Measurements from ENCODE around the gene NQO2. TPM values are rescaled to one million over a fixed set of nuclear protein-coding genes. Genes with fewer than 3 reads are reported as not detected.
A peak's percentile ranks its signal among the peaks of the same experiment; 100 is the strongest.
"Not testable (repeated sequence)": the region's sequence is repeated elsewhere in the genome, so short reads cannot be mapped to it uniquely, and the experiment has no call there.

The NQO2 gene
- total RNA-seq, 1 experiment from 2014 or later = 105 TPM

- DNase-seq = not testable (repeated sequence)
These were observed 55.4 kb downstream of the NQO2 start for GRCh38 chr6:3055158-3055499.

More at GRCh38 chr6:3055158-3055499, 55.4 kb downstream of the NQO2 start:
- H3K4me2 ChIP-seq (ENCODE audit: insufficient read depth, insufficient read length, low read length); H3K4ac ChIP-seq (ENCODE audit: low read depth, low read length); H3K14ac ChIP-seq (ENCODE audit: insufficient read depth, low read length); H3K9me3 ChIP-seq (ENCODE audit: control insufficient read depth, low read depth, low read length); H3K56ac ChIP-seq (ENCODE audit: insufficient read length, low read depth, low read length); H3K79me2 ChIP-seq (ENCODE audit: insufficient read depth, low read length); H2BK15ac ChIP-seq (ENCODE audit: low read depth, low read length); H2BK5ac ChIP-seq (ENCODE audit: insufficient read length, low read length); H3K9me3 Mint-ChIP-seq; H3T11ph ChIP-seq (ENCODE audit: low read length); H3K4me1 ChIP-seq (ENCODE audit: insufficient read depth, low read length); H3K23ac ChIP-seq (ENCODE audit: insufficient read length, low read depth, low read length); H4K91ac ChIP-seq (ENCODE audit: insufficient read length, low read depth, low read length); H2BK120ac ChIP-seq (ENCODE audit: low read depth, low read length, poor library complexity, severe bottlenecking); H3K18ac ChIP-seq (ENCODE audit: insufficient read length, low read depth, low read length); H2AK5ac ChIP-seq (ENCODE audit: insufficient read length, low read length); H2BK20ac ChIP-seq (ENCODE audit: low read depth, low read length, poor library complexity, severe bottlenecking); H2AFZ ChIP-seq (ENCODE audit: low read length); H4K20me1 ChIP-seq (ENCODE audit: control insufficient read depth, insufficient read depth, insufficient read length); H3K9ac ChIP-seq (ENCODE audit: extremely low read depth, insufficient read length, low read length); H3K23me2 ChIP-seq (ENCODE audit: insufficient read length, low read depth, low read length, poor library complexity, severe bottlenecking); H4K8ac ChIP-seq (replicated peaks; ENCODE audit: insufficient read length, low read depth, low read length); H3K27me3 Mint-ChIP-seq (ENCODE audit: low read depth); H3K36me3 Mint-ChIP-seq (ENCODE audit: insufficient read depth in 1 of 3, low read depth in 3 of 3); H3K27ac ChIP-seq (ENCODE audit: insufficient read length, low read depth, low read length); H2BK12ac ChIP-seq (ENCODE audit: insufficient read length, low read depth, low read length); H3K27me3 ChIP-seq (ENCODE audit: insufficient read depth, low read length); H3K79me1 ChIP-seq (ENCODE audit: insufficient read depth, low read depth, low read length, poor library complexity, severe bottlenecking); H4K5ac ChIP-seq (ENCODE audit: insufficient read length, low read depth, low read length): not testable (repeated sequence)
- WGBS (ENCODE audit: extremely low coverage, insufficient read length, low lambda C conversion rate) = no CpG with 5 or more reads among the region's 3 CpGs
- Mint-ChIP-seq H3K4me3 (peak overlapping the region; percentile 66 to 83; a peak in 3 of 5 replicates), H3K4me1 (peaks cover 31 to 35% of the 10 kb centered on the region in 2 experiments), H3K27ac (peak overlapping the region in 2 of 3 experiments; percentile 61 to 97; a peak in 4 of 7 replicates)

Data from H9 (cell line).